ENCODE measurements around the gene CCDC167.

Gene CCDC167

DNA sequence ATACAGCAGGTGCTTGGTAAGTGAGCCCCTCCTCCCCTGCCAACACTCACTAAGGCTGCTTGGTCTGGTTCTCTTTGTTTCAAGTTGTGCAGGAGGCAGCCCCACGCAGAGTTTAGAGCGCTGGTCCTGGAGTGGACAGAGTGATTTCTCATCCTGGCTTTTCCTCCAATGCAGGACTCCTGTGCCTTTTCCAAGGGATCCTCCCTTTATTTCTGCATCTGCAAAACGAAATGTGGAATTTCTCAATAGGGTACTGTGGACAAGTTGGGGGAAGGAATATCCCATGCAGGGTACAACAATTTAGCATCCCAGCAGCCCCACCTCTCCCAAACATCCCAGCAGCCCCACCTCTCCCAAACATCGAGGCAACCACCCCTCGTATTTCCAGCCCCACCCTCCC lies 30.6 kb upstream of the CCDC167 start:
- no peak for DNase-seq (ENCODE audit: low read depth)

DNA sequence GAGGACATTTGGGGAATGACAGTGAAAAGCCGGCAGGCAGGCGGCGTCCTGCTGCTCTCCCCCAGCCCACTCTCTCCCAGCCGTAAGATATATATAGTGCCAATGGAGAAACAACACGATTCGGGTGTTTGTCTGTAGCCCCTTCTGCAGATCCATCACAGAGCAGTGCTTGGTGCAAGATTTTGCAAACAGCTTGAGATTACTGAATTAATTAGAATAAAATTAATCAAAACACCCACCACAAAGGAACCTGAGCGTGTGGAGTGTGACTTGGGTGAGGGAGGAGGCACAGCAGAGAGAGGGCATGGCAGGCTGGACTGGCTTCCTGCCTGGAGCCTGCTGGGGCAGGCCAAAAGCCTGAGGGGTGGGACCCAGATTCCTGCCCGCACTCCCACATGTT lies 28.8 kb upstream of the CCDC167 start:
- no peak for DNase-seq (ENCODE audit: low read depth)

DNA sequence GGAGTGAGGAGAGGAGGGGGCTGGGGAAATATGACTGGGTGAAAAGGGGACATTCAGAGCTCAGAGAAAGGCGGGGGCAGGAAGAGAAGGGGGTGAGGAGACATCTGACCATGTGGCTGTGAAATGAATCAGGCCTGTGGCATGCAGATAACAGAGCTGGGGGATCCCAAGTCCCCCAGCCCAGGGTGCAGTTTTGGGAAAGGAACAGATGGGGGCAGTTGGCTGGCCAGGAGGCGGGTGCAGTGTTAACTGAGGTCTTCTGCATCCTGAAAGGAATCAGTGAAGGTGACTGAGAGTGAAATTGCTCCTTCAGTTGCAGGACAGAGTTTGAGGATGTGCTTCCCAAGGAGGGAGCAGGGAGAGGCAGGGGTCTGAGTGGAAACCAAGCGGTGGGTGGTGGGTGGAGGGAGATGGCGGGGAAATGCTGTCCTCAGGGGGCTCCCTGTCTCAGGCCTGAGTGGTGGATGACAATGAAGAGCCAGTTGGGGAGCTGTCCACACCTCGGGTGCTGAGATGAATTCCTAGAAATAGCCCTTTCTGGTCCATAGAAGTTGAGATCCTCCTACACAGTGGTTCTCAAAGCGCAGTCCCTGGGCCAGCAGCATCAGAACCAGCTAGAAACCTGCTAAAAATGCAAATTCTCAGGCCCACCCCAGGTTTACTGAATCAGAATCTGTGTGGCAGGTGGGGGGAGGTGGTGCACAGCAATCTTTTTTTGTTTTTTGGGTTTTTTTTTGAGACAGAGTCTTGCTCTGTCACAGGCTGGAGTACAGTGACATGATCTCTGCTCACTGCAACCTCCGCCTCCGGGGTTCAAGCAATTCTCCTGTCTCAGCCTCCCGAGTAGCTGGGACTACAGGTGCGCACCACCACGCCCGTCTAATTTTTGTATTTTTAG lies 26.0 kb upstream of the CCDC167 start:
- DNase-seq (ENCODE audit: low read depth), result no peak

DNA sequence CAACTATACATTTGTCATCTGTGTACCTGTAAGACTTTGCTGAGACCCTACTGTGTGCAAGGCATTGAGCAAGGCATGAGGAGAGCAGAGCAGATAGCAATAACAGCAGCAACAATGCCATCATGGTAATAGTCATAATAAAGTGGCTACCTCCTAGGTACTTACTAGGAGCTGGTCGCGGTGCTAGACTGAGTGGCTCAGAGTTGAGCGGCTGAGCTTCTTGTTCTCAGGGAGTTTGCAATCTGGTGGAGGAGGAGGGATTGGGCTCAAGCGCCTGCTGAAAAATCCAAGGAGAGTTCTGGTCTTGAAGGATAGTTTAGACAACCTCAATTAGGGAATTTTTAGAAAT lies 25.3 kb upstream of the CCDC167 start:
- no peak for DNase-seq (ENCODE audit: low read depth)

DNA sequence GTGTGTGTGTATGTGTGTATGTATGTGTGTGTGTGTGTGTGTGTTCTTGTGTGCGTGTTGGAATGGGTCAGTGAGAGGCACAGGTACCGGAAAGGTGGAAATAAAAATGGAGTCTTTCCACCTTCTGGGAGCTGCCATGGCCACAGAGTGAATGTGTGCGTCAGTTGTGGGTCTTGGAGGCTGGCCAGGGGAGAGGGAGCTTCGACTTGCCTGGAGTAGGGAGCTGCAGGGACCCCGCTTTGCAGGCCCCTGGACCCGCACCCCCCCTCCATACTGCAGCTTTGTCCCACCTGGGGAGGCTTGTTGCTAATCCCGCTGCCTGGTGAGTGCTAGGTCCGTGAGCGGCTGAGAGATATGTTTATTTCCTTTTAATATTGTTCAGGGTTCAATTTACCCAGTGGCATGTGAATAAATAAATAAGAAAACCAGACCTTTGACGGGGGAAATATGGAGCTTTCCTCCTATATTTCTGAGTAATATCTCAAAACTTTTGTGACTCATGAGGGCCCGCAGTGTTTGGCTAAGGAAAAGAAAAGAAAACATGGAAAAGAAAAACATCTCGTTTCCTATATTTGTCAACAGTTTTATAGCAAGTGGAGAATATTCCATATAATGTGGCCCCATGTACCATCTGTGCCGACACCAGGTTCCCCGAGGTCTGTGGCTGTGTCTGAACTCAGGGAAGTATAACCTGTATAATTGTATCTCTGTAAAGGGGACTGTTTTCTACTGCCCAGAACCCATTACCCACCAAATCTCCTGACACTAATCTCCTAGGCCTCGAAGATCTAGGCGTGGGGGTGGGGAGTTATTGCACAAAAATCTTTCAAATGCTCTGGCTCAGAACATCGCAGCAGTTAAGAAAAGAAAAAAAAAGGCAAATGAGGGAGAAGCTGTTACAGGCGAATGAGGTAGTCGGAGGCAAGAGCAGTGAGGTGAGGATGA lies 24.6 kb upstream of the CCDC167 start:
- no peak for DNase-seq (ENCODE audit: low read depth)

DNA sequence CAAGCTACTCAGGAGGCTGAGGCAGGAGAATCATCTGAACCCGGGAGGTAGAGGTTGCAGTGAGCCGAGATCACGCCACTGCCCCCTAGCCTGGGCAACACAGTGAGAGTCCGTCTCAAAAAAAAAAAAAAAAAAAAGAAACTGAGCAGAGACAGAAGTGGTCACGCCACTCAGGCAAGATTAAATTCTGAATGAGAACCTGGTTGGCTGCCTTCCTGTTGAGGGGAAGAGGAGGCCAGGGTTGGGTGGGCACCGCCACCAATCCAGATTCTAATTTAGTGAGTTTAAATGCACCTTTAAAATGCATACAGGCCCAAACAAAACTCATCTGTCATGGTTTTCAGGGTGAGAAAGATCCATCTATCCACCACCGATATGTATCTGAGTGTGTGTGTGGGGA lies 23.7 kb upstream of the CCDC167 start:
- no peak for DNase-seq (ENCODE audit: low read depth)

DNA sequence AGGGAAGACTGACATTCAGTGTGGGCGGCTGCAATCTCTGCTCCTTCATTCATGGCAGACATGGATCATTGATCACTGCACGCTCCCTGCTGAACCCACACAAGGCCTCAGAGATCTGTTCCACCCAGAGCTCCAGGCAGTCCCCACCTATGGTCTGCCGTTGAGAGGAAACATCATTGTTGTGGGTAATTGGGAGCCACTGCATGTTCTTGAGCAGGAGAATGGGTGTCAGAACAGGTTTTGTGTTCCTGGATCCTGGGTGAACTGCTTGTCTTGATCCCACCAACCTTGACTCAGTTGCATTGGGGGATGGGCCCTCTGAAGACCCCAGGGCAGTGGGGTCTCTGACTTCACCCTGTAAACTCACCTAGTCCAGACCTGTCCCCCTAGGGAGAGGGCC lies 23.1 kb upstream of the CCDC167 start:
- DNase-seq (ENCODE audit: low read depth), result no peak

DNA sequence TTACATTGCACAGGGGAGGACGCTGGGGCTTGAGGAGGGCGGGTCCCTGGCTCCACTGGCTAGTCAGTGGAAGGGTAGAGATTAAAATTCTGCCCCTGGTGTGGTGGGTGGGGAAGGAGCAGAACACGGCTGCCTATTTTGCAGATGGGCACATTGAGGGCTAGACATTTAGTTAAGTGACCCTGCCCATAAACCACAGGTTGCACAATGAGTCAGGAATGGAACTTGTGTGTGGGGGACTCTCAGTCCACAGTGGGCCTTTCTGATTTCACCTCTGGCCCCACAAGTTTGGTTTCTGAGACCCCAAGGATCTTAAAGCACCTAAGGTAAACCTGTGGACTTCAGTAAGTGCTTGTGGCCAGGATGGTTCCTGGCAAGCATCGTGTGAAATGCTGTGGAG lies 22.0 kb upstream of the CCDC167 start:
- DNase-seq (ENCODE audit: low read depth), result no peak

DNA sequence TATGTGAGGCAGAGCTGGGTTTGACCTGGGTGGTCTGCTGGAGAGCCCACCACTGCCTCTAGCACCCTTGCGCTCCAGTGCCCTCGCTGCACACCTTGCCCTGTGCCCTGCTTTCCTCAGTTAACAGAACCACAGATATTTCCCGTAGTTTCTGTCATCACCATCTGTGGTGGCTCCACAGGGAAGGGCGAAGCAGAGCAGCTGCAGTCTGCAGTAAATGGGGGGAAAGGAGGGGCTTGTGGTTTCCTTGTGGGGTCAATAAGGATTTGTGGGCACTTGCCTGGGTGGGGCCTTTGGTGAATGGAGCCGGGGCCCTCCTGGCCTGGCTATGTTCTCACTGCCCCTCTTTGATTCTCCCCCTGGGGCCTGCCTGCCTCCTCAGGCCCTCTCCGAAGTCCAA lies 21.2 kb upstream of the CCDC167 start:
- no peak for DNase-seq (ENCODE audit: low read depth)

DNA sequence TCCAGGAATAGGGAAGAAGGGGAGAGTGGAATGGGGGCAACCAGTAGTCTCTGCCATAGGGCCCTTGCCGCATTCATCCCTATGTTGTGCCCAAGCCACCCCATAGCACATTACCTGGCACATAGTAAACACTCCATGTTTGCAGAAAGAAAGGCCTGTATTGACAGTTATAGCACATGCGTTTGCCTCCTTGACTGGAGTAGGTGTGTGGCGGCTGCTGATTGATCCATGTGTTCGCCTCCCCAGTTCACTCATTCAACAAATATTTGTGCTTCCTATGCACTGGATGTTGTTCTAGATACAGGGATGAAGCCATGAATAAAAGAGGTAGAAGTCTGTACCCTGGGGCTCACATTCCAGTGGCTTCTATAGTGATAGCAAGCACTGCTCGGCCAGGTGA lies 19.8 kb upstream of the CCDC167 start:
- DNase-seq (ENCODE audit: low read depth), result no peak

DNA sequence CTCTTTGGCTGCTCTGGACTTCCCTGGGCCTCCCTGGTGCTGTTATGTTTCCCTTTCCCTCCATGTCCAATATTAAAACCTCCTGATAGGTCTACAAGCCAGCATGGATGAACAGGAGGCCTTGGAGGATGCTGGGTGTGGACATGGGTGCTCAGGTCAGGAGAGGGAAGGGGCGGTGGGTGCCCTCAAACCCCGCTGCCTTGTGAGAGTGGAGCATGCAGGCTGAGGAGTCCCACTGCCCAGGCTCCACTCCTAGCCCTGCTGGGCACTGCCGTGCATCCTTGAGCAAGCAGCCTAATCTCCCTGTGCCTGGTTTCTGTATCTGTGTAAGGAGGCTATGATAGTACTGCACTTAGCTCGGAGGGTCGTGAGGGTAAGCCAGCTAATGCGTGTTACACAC lies 18.4 kb upstream of the CCDC167 start:
- DNase-seq (ENCODE audit: low read depth), result no peak

DNA sequence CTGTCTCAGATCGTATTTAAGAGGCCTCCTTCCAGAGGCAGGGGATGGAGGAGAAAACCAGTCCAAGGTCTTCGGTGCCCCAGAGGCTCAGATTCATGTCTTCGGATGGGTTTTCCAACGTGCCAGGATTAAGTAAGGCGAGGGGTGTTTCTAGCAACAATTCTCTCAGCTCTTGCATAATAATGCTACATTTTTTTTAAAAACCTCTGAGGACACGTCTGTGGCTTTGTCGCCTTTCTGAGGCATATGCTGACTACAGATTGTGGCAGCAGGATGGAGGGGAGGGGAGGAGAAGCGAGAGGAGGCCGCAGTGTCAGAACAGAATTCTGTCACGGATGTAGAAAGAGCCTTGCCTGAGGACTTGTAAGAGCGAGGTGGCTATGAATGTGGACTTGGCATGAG lies 17.7 kb upstream of the CCDC167 start:
- peak; percentile 70 for DNase-seq (ENCODE audit: low read depth)

DNA sequence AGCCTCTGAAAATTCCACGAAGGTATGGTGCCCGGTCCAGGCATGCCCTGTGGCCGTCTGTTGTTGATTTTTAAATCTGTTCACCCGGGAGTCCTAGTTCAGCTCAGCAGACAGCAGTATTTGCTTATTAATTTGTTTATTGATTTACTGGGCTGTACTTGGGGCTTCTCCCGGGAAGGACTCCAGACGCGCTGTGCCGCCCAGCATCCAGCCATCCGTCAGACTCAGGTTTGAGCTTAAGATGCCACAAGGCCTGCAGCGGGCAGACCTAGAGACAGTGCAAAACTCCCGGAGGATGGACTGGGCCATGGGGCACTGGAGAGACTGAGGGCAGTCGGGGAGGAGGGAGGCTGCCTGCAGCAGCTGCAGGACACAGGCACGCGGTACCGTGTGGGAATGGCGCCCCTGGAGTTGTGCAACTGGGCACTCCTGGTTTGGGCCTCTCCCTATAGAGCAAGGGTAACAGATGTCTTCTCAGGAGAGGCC lies 17.3 kb upstream of the CCDC167 start:
- no peak for DNase-seq (ENCODE audit: low read depth)

DNA sequence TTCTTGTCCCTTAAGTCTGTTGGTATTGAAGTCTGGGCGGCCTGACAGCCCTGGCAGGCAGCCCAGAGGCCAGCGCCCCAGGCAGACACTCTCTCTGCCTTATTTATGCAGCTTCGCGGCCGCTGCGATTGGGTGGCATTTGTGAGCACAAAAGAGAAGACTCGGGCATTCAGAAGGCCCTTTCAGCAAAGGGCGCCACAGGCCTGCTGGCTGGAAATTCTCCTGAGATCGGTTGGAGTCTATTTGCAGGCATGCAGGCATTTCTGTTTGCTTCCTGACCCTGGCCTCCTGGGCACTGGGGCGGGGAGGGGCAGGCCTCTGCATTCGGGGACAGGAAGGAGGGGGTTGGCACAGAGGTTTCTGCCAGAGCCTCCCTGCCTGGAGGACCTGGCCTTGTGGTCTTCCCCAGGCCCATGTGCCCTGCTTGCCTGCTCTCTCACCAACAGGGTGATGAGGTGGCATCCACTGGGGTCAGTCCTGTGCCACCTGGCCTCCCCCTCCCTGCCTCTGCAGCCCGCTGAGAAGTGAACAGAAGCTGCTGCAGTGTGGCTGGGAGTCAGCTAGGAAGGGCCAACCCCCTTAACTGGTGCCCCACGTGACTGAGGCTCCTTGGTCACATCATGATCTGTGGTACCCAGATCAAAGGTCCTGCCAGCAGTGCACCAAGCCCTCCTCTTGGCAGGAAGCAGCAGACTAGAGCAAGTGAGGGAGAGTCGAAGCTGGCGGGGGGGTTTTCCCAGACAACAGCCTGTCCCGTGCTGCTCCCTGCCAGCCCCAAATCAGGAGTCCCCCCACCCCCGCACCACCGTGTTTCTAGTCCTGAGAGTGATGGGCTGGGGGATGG lies 16.6 kb upstream of the CCDC167 start:
- DNase-seq (ENCODE audit: low read depth), result peak; percentile 82

DNA sequence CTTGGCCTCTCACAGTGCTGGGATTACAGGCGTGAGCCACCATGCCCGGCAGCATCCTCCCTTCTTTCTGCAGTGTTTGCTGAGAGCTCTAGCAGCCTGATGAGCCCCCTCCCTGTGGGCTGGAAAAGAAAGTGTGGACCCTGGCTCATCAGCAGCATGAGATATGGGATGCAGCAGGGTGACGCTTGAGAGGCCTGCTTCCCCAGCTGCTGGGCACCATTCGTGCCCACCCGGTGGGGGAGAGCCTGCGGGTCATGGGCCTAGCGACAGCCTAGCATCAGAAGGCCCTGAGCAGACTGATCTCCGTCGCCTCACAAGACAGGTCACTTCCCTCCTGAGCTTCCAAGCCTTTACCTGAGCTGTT lies 16.0 kb upstream of the CCDC167 start:
- DNase-seq (ENCODE audit: low read depth), result no peak

DNA sequence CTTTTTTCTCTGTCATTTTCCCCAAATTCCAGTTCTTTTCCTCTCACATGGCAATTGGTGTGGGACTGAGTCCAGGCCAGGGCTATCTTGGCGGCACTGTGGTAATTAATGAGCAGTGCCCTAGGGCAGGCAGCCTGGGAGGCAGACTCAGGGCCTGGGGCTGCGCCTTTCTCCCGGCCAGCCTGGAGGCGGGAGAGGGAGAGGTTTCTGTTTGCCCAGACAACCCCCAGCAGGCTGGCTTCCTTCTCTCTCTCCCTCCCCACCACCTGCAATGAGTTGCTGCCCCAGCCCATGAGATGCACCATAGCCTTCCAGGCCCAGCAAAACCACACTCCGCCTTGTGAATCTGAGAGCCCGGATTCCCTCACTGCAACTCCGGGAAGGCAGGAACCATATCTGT lies 15.1 kb upstream of the CCDC167 start:
- no peak for DNase-seq (ENCODE audit: low read depth)

DNA sequence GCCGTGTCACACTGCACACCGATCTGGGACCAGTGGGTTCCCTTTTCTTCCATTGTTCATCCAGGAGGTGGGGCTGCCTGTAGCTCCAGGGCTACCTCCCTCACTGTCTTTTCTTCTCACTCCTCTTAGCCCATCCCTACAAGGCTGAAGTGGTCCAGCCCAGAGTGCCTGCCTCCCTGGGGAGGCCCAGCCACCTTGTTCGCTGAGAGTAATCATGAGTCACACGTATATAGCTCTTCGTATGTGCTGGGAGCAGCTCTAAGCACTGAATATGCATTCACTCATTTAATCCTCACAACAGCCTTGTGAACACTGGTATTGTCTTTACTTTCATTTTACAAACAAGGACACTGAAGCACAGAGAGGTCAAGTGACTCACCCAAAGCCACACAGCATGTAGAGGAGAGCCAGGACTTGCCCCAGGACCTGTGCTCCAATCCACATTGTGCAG lies 14.7 kb upstream of the CCDC167 start:
- no peak for DNase-seq (ENCODE audit: low read depth)

DNA sequence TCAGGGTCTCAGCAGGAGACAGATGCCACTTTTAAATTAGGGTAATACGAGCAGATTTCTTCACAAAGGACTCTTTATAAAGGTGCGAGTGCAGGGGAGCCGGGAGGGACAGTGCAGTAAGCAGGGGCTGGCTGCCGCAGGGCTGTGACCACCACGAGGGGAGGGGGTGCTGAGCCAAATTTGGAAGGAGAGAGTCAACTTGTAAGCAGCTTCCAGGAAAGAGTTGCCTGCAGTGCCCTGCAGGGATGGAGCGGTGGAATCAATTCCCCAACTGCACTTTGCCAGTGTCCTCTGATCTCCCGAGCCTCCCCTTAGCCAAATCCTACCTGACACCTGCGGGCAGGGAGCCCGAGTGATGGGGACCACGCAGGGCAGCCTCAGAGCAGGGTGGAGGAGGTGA lies 13.9 kb upstream of the CCDC167 start:
- no peak for DNase-seq (ENCODE audit: low read depth)

DNA sequence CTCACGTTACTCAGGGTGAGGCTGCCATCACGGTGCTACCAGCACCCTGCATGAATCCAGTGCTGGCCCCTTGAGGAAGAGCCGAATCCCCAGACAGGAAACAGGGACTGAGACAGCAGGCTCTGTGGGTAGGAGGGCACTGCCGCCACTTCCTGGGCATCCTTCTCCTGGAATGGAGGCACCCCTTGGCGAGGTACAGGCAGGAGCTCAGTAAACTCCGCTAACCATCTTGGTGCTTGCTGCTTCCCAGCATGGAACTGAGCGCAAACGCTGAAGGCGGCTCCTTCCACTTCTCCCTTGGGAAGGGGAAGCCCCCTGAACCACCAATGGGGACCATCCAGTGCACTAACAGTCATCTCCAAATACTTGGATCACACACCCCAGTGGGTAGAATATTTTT lies 13.5 kb upstream of the CCDC167 start:
- DNase-seq (ENCODE audit: low read depth), result no peak

DNA sequence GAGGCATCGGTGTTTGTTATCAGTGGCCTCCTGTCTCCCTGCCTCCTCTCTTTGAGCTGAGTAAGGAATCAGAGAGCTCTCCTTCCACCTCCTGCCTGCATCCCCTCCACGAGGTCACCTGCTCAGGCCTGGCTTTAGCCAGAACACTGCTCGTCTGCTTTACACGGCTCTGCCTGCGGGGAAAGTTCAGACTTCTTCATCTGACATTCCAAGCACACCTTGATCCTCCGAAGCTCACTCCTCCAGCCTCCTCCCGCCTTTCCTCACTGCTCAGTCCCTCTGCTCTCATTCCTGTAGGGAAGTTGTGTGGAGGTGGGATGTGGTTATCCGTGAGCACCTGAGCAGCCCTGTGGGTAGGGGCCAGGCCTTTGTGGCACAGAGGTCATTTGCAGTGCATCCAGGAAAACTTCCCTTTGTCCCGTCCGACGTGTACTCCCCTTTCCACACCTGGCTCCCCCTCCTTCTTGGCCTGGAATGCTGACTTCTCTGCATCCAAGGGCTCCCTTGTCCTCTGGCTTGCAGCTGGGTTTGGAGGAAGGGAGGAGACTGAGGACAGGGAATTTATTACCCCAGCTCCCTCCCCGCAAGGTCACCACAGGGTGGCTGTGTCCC lies 12.8 kb upstream of the CCDC167 start:
- no peak for DNase-seq (ENCODE audit: low read depth)

DNA sequence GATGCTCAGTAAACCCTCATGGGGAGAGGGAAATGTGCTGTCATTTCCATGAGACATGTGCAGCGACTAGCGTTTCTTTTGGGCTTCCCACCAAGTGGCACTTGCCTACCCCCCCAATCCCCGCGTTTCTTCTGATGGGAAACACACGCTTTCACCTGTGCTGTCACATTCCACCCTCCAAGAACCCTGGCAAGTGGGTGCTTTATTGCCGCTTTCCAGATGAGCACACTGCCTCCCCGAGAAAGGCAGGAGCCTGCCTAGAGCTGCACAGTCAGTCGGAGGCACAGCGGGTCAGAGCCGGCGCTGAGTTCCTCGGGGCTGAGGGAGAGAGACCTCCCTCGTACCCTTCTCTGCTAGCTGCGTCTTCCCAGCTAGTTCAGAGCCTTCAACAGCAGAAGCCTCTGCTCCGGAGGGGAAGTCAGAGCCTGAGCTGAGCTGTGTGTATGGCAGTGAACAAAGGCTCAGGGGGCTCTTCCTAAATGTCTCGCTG lies 12.3 kb upstream of the CCDC167 start:
- no peak for DNase-seq (ENCODE audit: low read depth)

DNA sequence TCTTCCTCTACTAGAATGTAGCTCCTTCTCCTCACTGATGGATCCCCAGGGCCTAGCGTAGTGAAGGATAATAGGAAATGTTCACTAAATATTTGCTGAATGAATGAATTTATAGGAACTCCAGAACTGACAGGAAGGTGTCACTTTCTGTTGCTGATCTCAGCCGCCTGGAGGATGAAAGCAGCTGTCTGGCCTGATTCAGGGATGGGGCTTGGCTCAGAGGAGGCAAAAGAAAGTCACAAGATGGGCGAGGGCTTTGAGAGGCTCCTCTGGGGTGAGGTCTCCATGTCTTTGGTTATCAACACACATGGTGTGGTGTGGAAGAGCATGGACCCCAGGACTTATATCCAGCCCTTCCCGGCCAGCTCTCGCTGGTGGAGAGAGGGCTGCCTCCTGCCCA lies 11.5 kb upstream of the CCDC167 start:
- no peak for DNase-seq (ENCODE audit: low read depth)

Measured in activated T-cell treated with anti-CD3 and anti-CD28 coated beads for 24 hours (primary cell).